Esophagus muscularis mucosa (tissue), 4 donors: ENCODE measurements around the gene BICD2. TPM values are rescaled to one million over a fixed set of nuclear protein-coding genes. Genes with fewer than 3 reads are reported as not detected.
A peak's percentile ranks its signal among the peaks of the same experiment; 100 is the strongest.
"Not testable (repeated sequence)": the region's sequence is repeated elsewhere in the genome, so short reads cannot be mapped to it uniquely, and the experiment has no call there.

Source experiments
- DNase-seq: peaks from one replicate; pipeline ENCODE4 v3.0.0-alpha.2; 2017; ENCODE audit errors: extremely low spot score
- H3K27ac ChIP-seq, 4 donors: fragments of 200-600 bp; sonication (generic); replicated peaks in 1 of 4; 1 replicate in 3 of 4; 2 replicates in 1 of 4; pipeline ENCODE4 v1.5.1; 2016 to 2019; ENCODE audit warnings: mild to moderate bottlenecking in 1 of 4
- H3K27me3 ChIP-seq, 4 donors: fragments of 200-600 bp; sonication (generic); one replicate each; pipeline versions ENCODE4 v1.5.1 to v1.6.0; 2016 to 2019
- H3K36me3 ChIP-seq, 4 donors: fragments of 200-600 bp; sonication (generic); one replicate each; pipeline ENCODE4 v1.5.1; 2016 to 2019
- H3K4me1 ChIP-seq, 4 donors: fragments of 200-600 bp; sonication (generic); one replicate each; pipeline ENCODE4 v1.5.1; 2016 to 2019
- H3K4me3 ChIP-seq, 4 donors: fragments of 200-600 bp; sonication (generic); 1 replicate in 2 of 4; 2 replicates in 2 of 4; pipeline ENCODE4 v1.5.1; 2016 to 2019; ENCODE audit warnings: mild to moderate bottlenecking in 4 of 4, moderate library complexity in 1 of 4
- H3K9me3 ChIP-seq, 4 donors: fragments of 200-600 bp; sonication (generic); 1 replicate in 3 of 4; 2 replicates in 1 of 4; pipeline ENCODE4 v1.5.1; 2016 to 2019
- EP300 ChIP-seq: sonication (generic); formaldehyde crosslinking; IDR thresholded peaks from one replicate; pipeline ENCODE4 v1.6.1; 2017; ENCODE audit warnings: antibody characterized with exemption
- POLR2A ChIP-seq: fragments of 450-650 bp; IDR thresholded peaks from one replicate; pipeline ENCODE4 v1.6.1; 2017; ENCODE audit warnings: antibody characterized with exemption, moderate library complexity, mild to moderate bottlenecking, low read depth
- POLR2AphosphoS5 ChIP-seq, 2 donors: sonication (generic); formaldehyde crosslinking; IDR thresholded peaks; one replicate each; pipeline ENCODE4 v1.6.1; 2017; ENCODE audit warnings: antibody characterized with exemption in 2 of 2
- WGBS: methylation state at CpG from one replicate; pipeline ENCODE4 v1.1.5; 2018; 5-methylcytosine and 5-hydroxymethylcytosine counted together
- intact Hi-C: fragments of 100-400 bp; cut with DNase I; formaldehyde crosslinking; loops from one replicate; pipeline ENCODE4 v1.15.1; 2023
- total RNA-seq, 4 donors: library from RNA; depleted of rRNA; stranded (reverse); fragments of >200 nt; gene quantifications; one replicate each; pipeline versions ENCODE4 v1.1.0 to v1.2.1, GENCODE V29; 2016
- TF ChIP-seq, protein P1 (sequence below), 3 experiments: fragments of 200-600 bp in 2 of 3; fragments of 450-650 bp in 1 of 3; sonication (generic) in 2 of 3; IDR thresholded peaks; one replicate each; pipeline ENCODE4 v1.5.1; 2017 to 2019; ENCODE audit warnings: antibody characterized with exemption in 3 of 3, mild to moderate bottlenecking in 2 of 3, moderate library complexity in 1 of 3

The BICD2 gene
- total RNA-seq, 4 donors from 2014 or later: 44.0 to 72.5 (median 57.3) TPM

DNA sequence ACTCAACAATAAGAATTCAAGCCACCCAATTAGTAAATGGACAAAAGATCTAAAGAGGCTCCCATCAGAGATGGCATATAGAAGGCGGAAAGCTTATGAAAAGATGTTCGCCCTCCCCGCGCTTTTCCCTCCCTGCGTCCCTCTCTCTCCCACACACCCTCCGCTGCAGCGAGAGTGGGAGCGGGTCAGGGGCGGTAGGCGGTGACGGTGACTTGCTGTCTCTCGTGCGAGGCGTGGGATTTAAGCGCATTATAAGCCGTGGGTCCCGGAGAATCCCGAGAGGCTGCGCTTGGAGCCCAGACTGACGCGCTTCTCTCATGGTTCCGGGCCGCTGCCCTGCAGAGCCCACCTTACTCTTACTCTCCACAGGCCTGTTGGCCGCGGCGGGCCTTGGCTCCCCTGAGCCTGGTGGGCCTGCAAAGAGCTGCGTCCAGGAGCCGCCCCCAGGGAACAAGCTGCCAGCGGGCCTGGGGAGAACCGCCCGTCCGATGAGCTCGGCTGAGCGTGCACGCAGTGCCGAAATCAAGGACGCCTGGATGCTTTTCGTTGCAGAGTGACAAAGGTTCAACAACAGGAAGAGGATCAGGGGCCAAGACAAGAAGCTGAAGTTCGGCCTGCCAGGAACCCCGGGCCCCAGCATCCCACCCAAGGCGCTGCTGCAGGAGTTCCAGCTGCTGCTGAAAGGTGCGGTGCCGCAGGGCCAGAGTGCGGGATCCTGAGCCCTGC is 42.6 kb upstream of the BICD2 start:
- TF ChIP-seq POLR2A: no peak
- TF ChIP-seq, protein P1, sequence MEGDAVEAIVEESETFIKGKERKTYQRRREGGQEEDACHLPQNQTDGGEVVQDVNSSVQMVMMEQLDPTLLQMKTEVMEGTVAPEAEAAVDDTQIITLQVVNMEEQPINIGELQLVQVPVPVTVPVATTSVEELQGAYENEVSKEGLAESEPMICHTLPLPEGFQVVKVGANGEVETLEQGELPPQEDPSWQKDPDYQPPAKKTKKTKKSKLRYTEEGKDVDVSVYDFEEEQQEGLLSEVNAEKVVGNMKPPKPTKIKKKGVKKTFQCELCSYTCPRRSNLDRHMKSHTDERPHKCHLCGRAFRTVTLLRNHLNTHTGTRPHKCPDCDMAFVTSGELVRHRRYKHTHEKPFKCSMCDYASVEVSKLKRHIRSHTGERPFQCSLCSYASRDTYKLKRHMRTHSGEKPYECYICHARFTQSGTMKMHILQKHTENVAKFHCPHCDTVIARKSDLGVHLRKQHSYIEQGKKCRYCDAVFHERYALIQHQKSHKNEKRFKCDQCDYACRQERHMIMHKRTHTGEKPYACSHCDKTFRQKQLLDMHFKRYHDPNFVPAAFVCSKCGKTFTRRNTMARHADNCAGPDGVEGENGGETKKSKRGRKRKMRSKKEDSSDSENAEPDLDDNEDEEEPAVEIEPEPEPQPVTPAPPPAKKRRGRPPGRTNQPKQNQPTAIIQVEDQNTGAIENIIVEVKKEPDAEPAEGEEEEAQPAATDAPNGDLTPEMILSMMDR (IDR thresholded peaks at IDR 0.05): no peak
- no peak for TF ChIP-seq EP300
- no peak for TF ChIP-seq POLR2AphosphoS5 (IDR thresholded peaks at IDR 0.05)
- intact Hi-C loops: no loop called here
- peaks cover 30 to 32% (median 31%) of the 10 kb centered on the region in 4 donors for H3K4me1 ChIP-seq
- no peak overlapping the region for H3K27ac ChIP-seq
- H3K27me3 ChIP-seq: peaks cover 22 to 95% (median 65%) of the 10 kb centered on the region in 4 donors
- H3K9me3 ChIP-seq: no peaks in the 10 kb centered on the region
- no peaks in the 10 kb centered on the region for H3K36me3 ChIP-seq
- DNase-seq: no peak
- H3K4me3 ChIP-seq: peak overlapping the region in 2 of 4 donors; percentile 30 to 34
- WGBS: 17% methylated on average over 34 of the region's 44 CpGs

DNA sequence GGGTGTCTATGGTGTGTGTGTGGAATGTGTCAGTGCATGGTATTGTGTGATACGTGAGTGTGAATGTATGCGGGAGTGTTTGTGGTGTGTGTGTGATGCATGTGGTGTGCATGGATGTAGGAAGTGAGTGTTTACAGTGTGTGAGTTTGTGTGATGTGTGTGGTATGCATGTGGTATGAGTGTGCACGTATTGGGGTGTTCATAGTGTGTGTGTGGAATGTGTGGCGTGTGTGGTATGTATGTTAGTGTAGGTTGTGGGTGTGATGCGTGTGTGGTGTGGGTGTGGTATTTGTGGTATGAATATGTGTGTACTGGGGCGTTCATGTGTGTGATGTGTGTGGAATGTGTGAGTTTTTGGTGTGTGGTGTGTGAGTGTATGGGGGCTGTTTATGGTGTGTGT is 40.1 kb upstream of the BICD2 start:
- Histone ChIP-seq H3K27me3 (peaks cover 20 to 82% (median 43%) of the 10 kb centered on the region in 4 donors), H3K4me1 (peaks cover 28 to 29% (median 28%) of the 10 kb centered on the region in 4 donors), H3K9me3 (no peaks in the 10 kb centered on the region), H3K27ac (no peak overlapping the region), H3K36me3 (no peaks in the 10 kb centered on the region), H3K4me3 (no peak overlapping the region)
- intact Hi-C loops: no loop called here
- no peak for DNase-seq
- TF ChIP-seq POLR2A: no peak
- TF ChIP-seq EP300: no peak
- TF ChIP-seq, protein P1 (IDR thresholded peaks at IDR 0.05): no peak
- no peak for TF ChIP-seq POLR2AphosphoS5 (IDR thresholded peaks at IDR 0.05)
- WGBS: 80% methylated on average over 6 of the region's 6 CpGs

DNA sequence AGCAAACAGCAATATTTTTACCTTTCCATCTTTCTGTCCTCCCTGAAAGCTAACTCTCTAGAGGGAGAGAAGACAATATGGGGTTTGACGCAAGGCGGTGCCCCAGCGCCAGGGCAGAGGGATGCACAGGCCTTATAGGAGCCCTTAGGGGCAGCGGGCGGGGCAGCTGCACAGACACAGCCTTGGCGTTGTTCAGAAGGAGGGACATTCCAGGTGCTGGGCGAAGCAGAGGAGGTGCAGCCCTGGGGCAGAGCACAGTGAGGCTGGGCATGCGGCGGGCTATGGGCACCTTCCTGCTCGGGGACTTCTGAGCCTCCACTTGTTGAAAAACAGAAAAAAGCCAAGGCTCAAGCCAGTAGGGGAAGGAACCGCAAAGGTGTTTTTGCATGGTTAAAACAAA is 33.7 kb upstream of the BICD2 start:
- Histone ChIP-seq H3K27me3 (peaks cover 0 to 51% (median 2%) of the 10 kb centered on the region in 4 donors), H3K9me3 (no peaks in the 10 kb centered on the region), H3K36me3 (no peaks in the 10 kb centered on the region), H3K27ac (no peak overlapping the region), H3K4me1 (no peaks in the 10 kb centered on the region), H3K4me3 (no peak overlapping the region)
- no peak for DNase-seq
- WGBS: 88% methylated on average over 11 of the region's 11 CpGs
- intact Hi-C loops: no loop called here
- TF ChIP-seq, protein P1 (IDR thresholded peaks at IDR 0.05): no peak
- no peak for TF ChIP-seq EP300
- TF ChIP-seq POLR2AphosphoS5 (IDR thresholded peaks at IDR 0.05): no peak
- TF ChIP-seq POLR2A: no peak

DNA sequence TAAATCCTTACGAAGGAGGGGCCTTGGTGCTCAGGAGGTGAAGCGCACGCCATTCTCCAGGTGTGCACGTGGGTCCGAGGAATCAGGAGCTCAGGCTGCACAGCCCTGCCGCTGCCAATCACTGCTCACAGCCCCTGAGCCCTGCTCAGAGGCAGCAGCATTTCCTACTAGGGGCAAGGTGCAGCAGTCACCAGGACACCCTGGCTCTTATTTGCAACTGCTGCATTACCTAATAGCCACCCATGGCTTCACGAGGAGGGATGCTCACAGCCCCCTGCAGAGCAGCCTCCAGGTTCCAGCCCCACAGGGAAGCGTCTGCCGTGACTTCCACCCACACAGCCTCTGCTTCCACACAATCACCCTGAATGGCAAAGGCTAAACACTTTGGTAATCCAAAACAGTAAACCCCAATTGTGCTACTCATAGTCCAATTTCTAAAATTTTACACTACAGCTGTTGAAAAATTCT is 31.7 kb upstream of the BICD2 start:
- H3K9me3 ChIP-seq, H3K27ac ChIP-seq, intact Hi-C loops, H3K4me3 ChIP-seq, DNase-seq, H3K4me1 ChIP-seq, H3K36me3 ChIP-seq: not testable (repeated sequence)
- peaks cover 0 to 48% (median 2%) of the 10 kb centered on the region in 4 donors for H3K27me3 ChIP-seq
- WGBS: 57% methylated on average over 8 of the region's 9 CpGs

DNA sequence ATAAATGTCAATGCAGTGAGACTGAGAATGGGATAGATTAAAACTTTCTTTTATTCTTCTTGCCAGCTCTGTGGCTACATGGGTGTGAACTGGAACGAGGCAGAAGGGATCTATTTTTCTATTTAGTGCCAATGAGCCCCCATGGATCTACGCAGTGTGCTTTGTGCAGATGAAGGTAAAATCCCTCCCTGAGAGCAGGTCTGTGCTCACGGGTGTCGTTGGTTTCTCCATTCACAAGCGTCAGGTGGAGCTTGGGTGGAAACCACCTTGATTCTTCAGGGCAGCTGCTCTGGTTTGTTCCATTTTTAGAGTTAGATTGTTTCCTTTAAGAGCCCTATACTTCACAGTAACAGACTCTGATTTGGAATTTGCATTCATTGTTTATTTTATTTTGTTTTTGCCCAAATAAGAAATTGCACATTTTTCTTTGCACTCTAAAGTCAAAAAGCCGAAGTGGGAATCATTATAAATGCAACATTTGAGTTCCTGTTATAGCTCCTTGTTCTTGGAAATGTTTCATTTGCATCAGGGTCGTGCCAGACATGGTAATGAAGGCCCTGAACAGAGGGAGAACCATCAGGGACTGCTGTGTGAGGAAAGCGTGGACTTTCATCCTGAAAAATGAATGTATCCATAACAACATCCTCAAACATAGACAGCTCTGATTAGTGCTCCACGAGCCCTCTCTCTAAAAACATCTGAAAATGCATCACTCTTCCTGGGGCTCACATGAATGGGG is 31.1 kb upstream of the BICD2 start:
- H3K27ac ChIP-seq: no peak overlapping the region
- WGBS: 56% methylated on average over 9 of the region's 9 CpGs
- H3K4me1 ChIP-seq: peaks cover 0 to 4% (median 3%) of the 10 kb centered on the region in 4 donors
- H3K27me3 ChIP-seq: peaks cover 0 to 50% (median 2%) of the 10 kb centered on the region in 4 donors
- H3K36me3 ChIP-seq: no peaks in the 10 kb centered on the region
- intact Hi-C loops: no loop called here
- DNase-seq: no peak
- TF ChIP-seq POLR2AphosphoS5 (IDR thresholded peaks at IDR 0.05): no peak
- H3K9me3 ChIP-seq: no peaks in the 10 kb centered on the region
- H3K4me3 ChIP-seq: no peak overlapping the region
